HepG2 (cell line): Measurements from ENCODE around the gene THBS1. TPM values are rescaled to one million over a fixed set of nuclear protein-coding genes. Genes with fewer than 3 reads are reported as not detected.

Source experiments
- GATAD2A ChIP-seq: IDR thresholded peaks from 2 replicates; pipeline ENCODE4 v1.6.1; 2016
- HNRNPK ChIP-seq: fragments of 200-400 bp; formaldehyde crosslinking; IDR thresholded peaks from 2 replicates; pipeline ENCODE4 v1.6.1; 2018; ENCODE audit warnings: low read length, low read depth, moderate library complexity, mild to moderate bottlenecking; ENCODE audit not compliant: poor library complexity, severe bottlenecking
- JARID2 ChIP-seq: sonication (generic); formaldehyde crosslinking; IDR thresholded peaks from 2 replicates; pipeline ENCODE4 v1.8.1; 2023; ENCODE audit warnings: missing genetic modification reagents, inconsistent platforms; ENCODE audit not compliant: insufficient replicate concordance
- REXO4 ChIP-seq: sonication (generic); formaldehyde crosslinking; IDR thresholded peaks from 2 replicates; pipeline ENCODE4 v1.8.0; 2022; ENCODE audit warnings: missing genetic modification reagents, mild to moderate bottlenecking, borderline replicate concordance
- TCF12 ChIP-seq, 2 experiments: fragments of 450-650 bp in 1 of 2; sonication (generic) in 1 of 2; formaldehyde crosslinking in 1 of 2; IDR thresholded peaks; 2 replicates each; pipeline versions ENCODE4 v1.6.1 to v1.8.0; 2017 to 2022; ENCODE audit warnings: antibody characterized with exemption in 1 of 2, mild to moderate bottlenecking in 1 of 2, missing genetic modification reagents in 1 of 2, moderate library complexity in 1 of 2
- TCF7 ChIP-seq: sonication (generic); IDR thresholded peaks from 2 replicates; pipeline ENCODE4 v1.6.1; 2016; ENCODE audit warnings: antibody characterized with exemption, low read depth
- TOE1 ChIP-seq: sonication (generic); formaldehyde crosslinking; IDR thresholded peaks from 2 replicates; pipeline ENCODE4 v1.4.0; 2020; ENCODE audit warnings: mild to moderate bottlenecking, missing genetic modification reagents
- ZNF510 ChIP-seq: sonication (generic); formaldehyde crosslinking; IDR thresholded peaks from 2 replicates; pipeline ENCODE4 v1.4.0; 2020; ENCODE audit warnings: low read depth, mild to moderate bottlenecking, missing genetic modification reagents
- polyA plus RNA-seq, 8 experiments: library from polyadenylated mRNA; depleted of rRNA in 3 of 8; stranded (reverse) in 7 of 8; unstranded in 1 of 8; fragments of >200 nt; fragmentation: Illumina TruSeq in 4 of 8; extraction: Trizol in 4 of 8; gene quantifications; 2 replicates each; pipeline versions ENCODE4 v1.2.1 to v1.2.3, GENCODE V29; 2011 to 2016; ENCODE audit warnings: low read depth in 4 of 8, missing spikeins in 1 of 8, mixed read lengths in 1 of 8; ENCODE audit not compliant: insufficient read depth in 1 of 8
- total RNA-seq, 5 experiments: library from RNA; depleted of rRNA; stranded (reverse); fragments of >200 nt; fragmentation: Illumina TruSeq; extraction: Trizol; gene quantifications; 2 replicates each; pipeline ENCODE4 v1.2.3, GENCODE V29; 2016; ENCODE audit warnings: low read depth in 1 of 5
- TF ChIP-seq, protein P1 (sequence below): sonication (generic); formaldehyde crosslinking; IDR thresholded peaks from 2 replicates; pipeline ENCODE4 v1.5.1; 2020; ENCODE audit warnings: missing genetic modification reagents, mild to moderate bottlenecking, borderline replicate concordance
- TF ChIP-seq, protein P2 (sequence below): sonication (generic); formaldehyde crosslinking; conservative IDR thresholded peaks from 2 replicates; pipeline ENCODE4 v1.5.0; 2020; ENCODE audit warnings: missing genetic modification reagents
- TF ChIP-seq, protein P3 (sequence below): sonication (generic); formaldehyde crosslinking; IDR thresholded peaks from 2 replicates; pipeline ENCODE4 v1.4.0; 2020; ENCODE audit warnings: missing genetic modification reagents; ENCODE audit errors: not compliant biosample characterization

THBS1 gene
- total and polyA plus RNA-seq, 2 of the 13 experiments (the other 11 are each of a cell fraction or from before 2014, with no cell fraction given), result 54.7 to 67.1 TPM

DNA sequence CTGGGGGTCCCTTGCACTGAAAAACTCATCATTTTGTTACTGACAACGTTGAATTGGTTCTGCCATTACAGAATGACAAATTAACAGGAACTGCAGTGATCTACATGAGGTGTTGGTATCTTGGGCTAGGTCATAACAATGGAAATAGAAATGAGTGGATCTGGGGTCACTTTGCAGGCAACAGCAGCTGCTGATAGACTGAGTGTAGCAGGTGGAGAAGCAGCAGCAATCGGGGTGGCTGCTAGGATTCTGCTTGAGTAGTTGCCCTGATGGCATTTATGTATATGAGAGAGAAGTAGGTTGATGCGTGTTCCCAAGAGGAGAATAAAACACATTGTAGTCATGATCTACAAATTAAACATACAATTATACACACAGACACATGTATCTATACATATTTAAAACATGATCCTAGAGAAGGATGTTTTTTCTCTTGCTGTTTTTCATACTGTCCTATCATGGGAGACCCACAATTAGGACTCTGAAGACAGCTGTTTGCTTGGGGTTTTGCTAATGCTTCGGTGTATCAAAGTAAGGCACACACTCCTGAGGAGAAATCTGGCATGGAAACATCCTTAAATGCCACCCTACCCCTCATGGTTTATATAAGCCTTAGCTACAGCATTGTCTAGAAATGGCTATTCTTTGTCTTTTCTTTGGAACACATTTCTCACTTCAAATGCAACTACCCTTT lies 15.8 kb upstream of the THBS1 start (continued):
- TF ChIP-seq, protein P1, sequence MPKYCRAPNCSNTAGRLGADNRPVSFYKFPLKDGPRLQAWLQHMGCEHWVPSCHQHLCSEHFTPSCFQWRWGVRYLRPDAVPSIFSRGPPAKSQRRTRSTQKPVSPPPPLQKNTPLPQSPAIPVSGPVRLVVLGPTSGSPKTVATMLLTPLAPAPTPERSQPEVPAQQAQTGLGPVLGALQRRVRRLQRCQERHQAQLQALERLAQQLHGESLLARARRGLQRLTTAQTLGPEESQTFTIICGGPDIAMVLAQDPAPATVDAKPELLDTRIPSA, result no peak
- TF ChIP-seq, protein P2, sequence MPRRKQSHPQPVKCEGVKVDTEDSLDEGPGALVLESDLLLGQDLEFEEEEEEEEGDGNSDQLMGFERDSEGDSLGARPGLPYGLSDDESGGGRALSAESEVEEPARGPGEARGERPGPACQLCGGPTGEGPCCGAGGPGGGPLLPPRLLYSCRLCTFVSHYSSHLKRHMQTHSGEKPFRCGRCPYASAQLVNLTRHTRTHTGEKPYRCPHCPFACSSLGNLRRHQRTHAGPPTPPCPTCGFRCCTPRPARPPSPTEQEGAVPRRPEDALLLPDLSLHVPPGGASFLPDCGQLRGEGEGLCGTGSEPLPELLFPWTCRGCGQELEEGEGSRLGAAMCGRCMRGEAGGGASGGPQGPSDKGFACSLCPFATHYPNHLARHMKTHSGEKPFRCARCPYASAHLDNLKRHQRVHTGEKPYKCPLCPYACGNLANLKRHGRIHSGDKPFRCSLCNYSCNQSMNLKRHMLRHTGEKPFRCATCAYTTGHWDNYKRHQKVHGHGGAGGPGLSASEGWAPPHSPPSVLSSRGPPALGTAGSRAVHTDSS, result no peak
- TF ChIP-seq JARID2 (CRISPR knock-in tag) (no peak), TCF7 (no peak), REXO4 (CRISPR knock-in tag) (no peak), TCF12 (IDR thresholded peaks at IDR 0.05) (no peak), TCF12 (CRISPR knock-in tag; IDR thresholded peaks at IDR 0.05) (no peak), TOE1 (CRISPR knock-in tag) (no peak), GATAD2A (CRISPR knock-in tag) (no peak), ZNF510 (CRISPR knock-in tag) (no peak), HNRNPK (no peak)
- TF ChIP-seq, protein P3, sequence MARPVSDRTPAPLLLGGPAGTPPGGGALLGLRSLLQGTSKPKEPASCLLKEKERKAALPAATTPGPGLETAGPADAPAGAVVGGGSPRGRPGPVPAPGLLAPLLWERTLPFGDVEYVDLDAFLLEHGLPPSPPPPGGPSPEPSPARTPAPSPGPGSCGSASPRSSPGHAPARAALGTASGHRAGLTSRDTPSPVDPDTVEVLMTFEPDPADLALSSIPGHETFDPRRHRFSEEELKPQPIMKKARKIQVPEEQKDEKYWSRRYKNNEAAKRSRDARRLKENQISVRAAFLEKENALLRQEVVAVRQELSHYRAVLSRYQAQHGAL, result no peak
- TF ChIP-seq, all 625 proteins: peak for 0
